CD14-positive monocyte (primary cell): Measurements from ENCODE around the gene C6orf52. TPM values are rescaled to one million over a fixed set of nuclear protein-coding genes. Genes with fewer than 3 reads are reported as not detected.
A peak's percentile ranks its signal among the peaks of the same experiment; 100 is the strongest.

Experiments used
- DNase-seq, 3 donors: peaks; one replicate each; pipeline ENCODE4 v3.0.0-alpha.2; 2011 to 2022
- H2AFZ ChIP-seq: 2 replicates; pipeline ENCODE4 v1.6.0; 2012; ENCODE audit warnings: mild to moderate bottlenecking, low read depth, low read length, inconsistent platforms; ENCODE audit not compliant: insufficient read depth, poor library complexity, severe bottlenecking
- H3K27ac ChIP-seq, 2 donors: 1 replicate in 1 of 2; 2 replicates in 1 of 2; pipeline ENCODE4 v1.5.1; 2012 to 2013; ENCODE audit warnings: low read length in 2 of 2, control low read depth in 1 of 2, inconsistent platforms in 1 of 2, low read depth in 1 of 2, mild to moderate bottlenecking in 1 of 2
- H3K27me3 ChIP-seq, 2 donors: one replicate each; pipeline versions ENCODE4 v1.6.0 to v1.6.1; 2011 to 2013; ENCODE audit warnings: low read length in 2 of 2; ENCODE audit not compliant: control insufficient read depth in 2 of 2, insufficient read depth in 2 of 2
- H3K36me3 ChIP-seq, 2 donors: replicated peaks in 1 of 2; 1 replicate in 1 of 2; 2 replicates in 1 of 2; pipeline versions ENCODE4 v1.5.1 to v1.6.1; 2012 to 2013; ENCODE audit warnings: low read length in 2 of 2, control low read depth in 1 of 2, inconsistent platforms in 1 of 2, mild to moderate bottlenecking in 1 of 2; ENCODE audit not compliant: insufficient read depth in 2 of 2, control insufficient read depth in 1 of 2
- H3K4me1 ChIP-seq, 2 donors: 1 replicate in 1 of 2; 2 replicates in 1 of 2; pipeline versions ENCODE4 v1.5.1 to v1.6.1; 2012 to 2013; ENCODE audit warnings: low read length in 2 of 2, control low read depth in 1 of 2, inconsistent platforms in 1 of 2, mild to moderate bottlenecking in 1 of 2, moderate library complexity in 1 of 2; ENCODE audit not compliant: insufficient read depth in 2 of 2, control insufficient read depth in 1 of 2
- H3K4me2 ChIP-seq: replicated peaks from 2 replicates; pipeline ENCODE3; 2012; ENCODE audit warnings: low read length, moderate library complexity, mild to moderate bottlenecking; ENCODE audit not compliant: poor library complexity, severe bottlenecking; ENCODE audit errors: extremely low read depth
- H3K4me3 ChIP-seq, 3 experiments: fragments of 200-600 bp in 1 of 3; sonication (generic) in 1 of 3; replicated peaks in 1 of 3; 1 replicate in 2 of 3; 2 replicates in 1 of 3; pipeline ENCODE4 v1.5.1; 2011 to 2013; ENCODE audit warnings: low read length in 3 of 3, mild to moderate bottlenecking in 3 of 3, control low read depth in 2 of 3, low read depth in 2 of 3, inconsistent platforms in 1 of 3, moderate library complexity in 1 of 3
- H3K79me2 ChIP-seq: 2 replicates; pipeline ENCODE4 v1.6.0; 2012; ENCODE audit warnings: mild to moderate bottlenecking, control low read depth, inconsistent platforms, low read length, moderate library complexity; ENCODE audit not compliant: insufficient read depth
- H3K9ac ChIP-seq: 2 replicates; pipeline ENCODE4 v1.6.0; 2017; ENCODE audit warnings: low read length, mild to moderate bottlenecking; ENCODE audit not compliant: insufficient read depth, poor library complexity, severe bottlenecking
- H3K9me3 ChIP-seq, 2 donors: replicated peaks in 1 of 2; 1 replicate in 1 of 2; 2 replicates in 1 of 2; pipeline versions ENCODE4 v1.5.1 to v1.6.1; 2012 to 2013; ENCODE audit warnings: low read length in 2 of 2, control low read depth in 1 of 2; ENCODE audit not compliant: control insufficient read depth in 1 of 2, insufficient read depth in 1 of 2
- H4K20me1 ChIP-seq: 2 replicates; pipeline ENCODE4 v1.6.0; 2012; ENCODE audit warnings: mild to moderate bottlenecking, low read length, control low read depth, moderate library complexity; ENCODE audit not compliant: insufficient read depth
- H3K27ac Mint-ChIP-seq, 7 donors: one replicate each; pipeline ENCODE4 v1.8.0; 2020; ENCODE audit warnings: mild to moderate bottlenecking in 7 of 7, mixed read lengths in 7 of 7, moderate library complexity in 6 of 7, inconsistent platforms in 2 of 7
- H3K27me3 Mint-ChIP-seq, 3 donors: one replicate each; pipeline ENCODE4 v1.8.0; 2021 to 2022; ENCODE audit warnings: low read depth in 3 of 3, mild to moderate bottlenecking in 3 of 3, mixed read lengths in 3 of 3, moderate library complexity in 3 of 3, inconsistent platforms in 1 of 3
- H3K36me3 Mint-ChIP-seq, 2 donors: one replicate each; pipeline ENCODE4 v1.8.0; 2020; ENCODE audit warnings: mixed read lengths in 2 of 2, inconsistent platforms in 1 of 2, mild to moderate bottlenecking in 1 of 2
- H3K4me1 Mint-ChIP-seq: one replicate; pipeline ENCODE4 v1.8.0; 2020; ENCODE audit warnings: mild to moderate bottlenecking, mixed read lengths
- H3K4me3 Mint-ChIP-seq, 2 donors: one replicate each; pipeline ENCODE4 v1.8.0; 2020; ENCODE audit warnings: mild to moderate bottlenecking in 2 of 2, mixed read lengths in 2 of 2, moderate library complexity in 1 of 2
- H3K9me3 Mint-ChIP-seq, 7 donors: one replicate each; pipeline ENCODE4 v1.8.0; 2020 to 2022; ENCODE audit warnings: mixed read lengths in 7 of 7, mild to moderate bottlenecking in 6 of 7, moderate library complexity in 6 of 7, inconsistent platforms in 2 of 7
- CTCF ChIP-seq: fragments of 200-600 bp; IDR thresholded peaks from one replicate; pipeline ENCODE4 v1.8.0; 2022; ENCODE audit warnings: antibody characterized with exemption, mild to moderate bottlenecking
- WGBS: methylation state at CpG from one replicate; pipeline ENCODE4 v1.1.5; 2013; ENCODE audit warnings: missing lambda C conversion rate; ENCODE audit not compliant: insufficient coverage; 5-methylcytosine and 5-hydroxymethylcytosine counted together
- intact Hi-C, 2 donors: fragments of 100-400 bp; cut with micrococcal nuclease; formaldehyde crosslinking; loops; one replicate each; pipeline versions ENCODE4 v1.15.0 to v1.15.1; 2023
- polyA plus RNA-seq, 3 donors: library from polyadenylated mRNA; depleted of rRNA in 1 of 3; unstranded in 2 of 3; stranded (reverse) in 1 of 3; fragments of 300-500 nt in 2 of 3; fragments of >200 nt in 1 of 3; fragmentation: Illumina TruSeq in 2 of 3; gene quantifications; 1 replicate in 2 of 3; 2 replicates in 1 of 3; pipeline ENCODE4 v1.2.3, GENCODE V29; 2012 to 2021

Gene C6orf52
- polyA plus RNA-seq, 3 donors: 0.52 to 1.9 TPM; not detected in 1

- WGBS: 0% methylated on average over 1 of the region's 3 CpGs
- peaks cover 0 to 4% (median 0%) of the 10 kb centered on the region in 3 donors for H3K27me3 Mint-ChIP-seq
- no peak for TF ChIP-seq CTCF
- H3K4me1 ChIP-seq: peaks cover 11 to 12% of the 10 kb centered on the region in 2 donors
- H3K36me3 ChIP-seq: peaks cover 26 to 46% of the 10 kb centered on the region in 2 donors
- H3K36me3 Mint-ChIP-seq: peaks cover 52 to 70% of the 10 kb centered on the region in 2 donors
- H3K79me2 ChIP-seq: no peaks in the 10 kb centered on the region
- no peak overlapping the region for H3K4me3 Mint-ChIP-seq
- intact Hi-C loops: no loop called here
- H3K27ac ChIP-seq: peak overlapping the region in 1 of 2 donors; percentile 5
- H3K4me3 ChIP-seq: no peak overlapping the region
- no peak for DNase-seq
- H3K4me2 ChIP-seq: no peak overlapping the region
- no peak overlapping the region for H2AFZ ChIP-seq
- H3K9ac ChIP-seq: no peak overlapping the region
- H3K4me1 Mint-ChIP-seq: peaks cover 17% of the 10 kb centered on the region
- H3K9me3 ChIP-seq: no peaks in the 10 kb centered on the region
- peak overlapping the region in 1 of 7 donors; percentile 38 for H3K27ac Mint-ChIP-seq
- H3K27me3 ChIP-seq: no peaks in the 10 kb centered on the region
- no peaks in the 10 kb centered on the region for H4K20me1 ChIP-seq
- H3K9me3 Mint-ChIP-seq: peaks cover 0 to 1% (median 0%) of the 10 kb centered on the region in 7 donors
These were observed 35.8 kb upstream of the C6orf52 start for GRCh38 chr6:10730254-10730653.

GRCh38 chr6:10725716-10726115, 31.3 kb upstream of the C6orf52 start:
- H3K4me2 ChIP-seq: no peak overlapping the region
- no peaks in the 10 kb centered on the region for H4K20me1 ChIP-seq
- H3K9me3 ChIP-seq: no peaks in the 10 kb centered on the region
- H3K27ac ChIP-seq: no peak overlapping the region
- H3K36me3 ChIP-seq: peaks cover 13 to 26% of the 10 kb centered on the region in 2 donors
- H3K4me3 ChIP-seq: no peak overlapping the region
- H3K9ac ChIP-seq: no peak overlapping the region
- TF ChIP-seq CTCF: no peak
- peaks cover 33 to 48% of the 10 kb centered on the region in 2 donors for H3K36me3 Mint-ChIP-seq
- peaks cover 28 to 36% of the 10 kb centered on the region in 2 donors for H3K4me1 ChIP-seq
- H3K9me3 Mint-ChIP-seq: peaks cover 0 to 4% (median 0%) of the 10 kb centered on the region in 7 donors
- WGBS: 98% methylated on average over 5 of the region's 9 CpGs
- peak overlapping the region in 2 of 7 donors; percentile 27 to 50 for H3K27ac Mint-ChIP-seq
- H3K79me2 ChIP-seq: peaks cover 14% of the 10 kb centered on the region
- DNase-seq: no peak
- peaks cover 54% of the 10 kb centered on the region for H3K4me1 Mint-ChIP-seq
- H3K4me3 Mint-ChIP-seq: no peak overlapping the region
- intact Hi-C loops: no loop called here
- H3K27me3 ChIP-seq: no peaks in the 10 kb centered on the region
- H3K27me3 Mint-ChIP-seq: peaks cover 0 to 2% (median 0%) of the 10 kb centered on the region in 3 donors
- H2AFZ ChIP-seq: no peak overlapping the region
